Stimulated activated CD4-positive, alpha-beta T cell treated with anti-CD3 and anti-CD28 coated beads, Interleukin-4, amount 100 ng/mL, for 1 hour (primary cell): ENCODE data around the gene GALNT4.

Experiments used
- DNase-seq: peaks from one replicate; pipeline ENCODE4 v3.0.0-alpha.2; 2020

GALNT4 gene

GRCh38 chr12:89528434-89528833 lies 3.8 kb upstream of the GALNT4 start:
- no peak for DNase-seq

DNA sequence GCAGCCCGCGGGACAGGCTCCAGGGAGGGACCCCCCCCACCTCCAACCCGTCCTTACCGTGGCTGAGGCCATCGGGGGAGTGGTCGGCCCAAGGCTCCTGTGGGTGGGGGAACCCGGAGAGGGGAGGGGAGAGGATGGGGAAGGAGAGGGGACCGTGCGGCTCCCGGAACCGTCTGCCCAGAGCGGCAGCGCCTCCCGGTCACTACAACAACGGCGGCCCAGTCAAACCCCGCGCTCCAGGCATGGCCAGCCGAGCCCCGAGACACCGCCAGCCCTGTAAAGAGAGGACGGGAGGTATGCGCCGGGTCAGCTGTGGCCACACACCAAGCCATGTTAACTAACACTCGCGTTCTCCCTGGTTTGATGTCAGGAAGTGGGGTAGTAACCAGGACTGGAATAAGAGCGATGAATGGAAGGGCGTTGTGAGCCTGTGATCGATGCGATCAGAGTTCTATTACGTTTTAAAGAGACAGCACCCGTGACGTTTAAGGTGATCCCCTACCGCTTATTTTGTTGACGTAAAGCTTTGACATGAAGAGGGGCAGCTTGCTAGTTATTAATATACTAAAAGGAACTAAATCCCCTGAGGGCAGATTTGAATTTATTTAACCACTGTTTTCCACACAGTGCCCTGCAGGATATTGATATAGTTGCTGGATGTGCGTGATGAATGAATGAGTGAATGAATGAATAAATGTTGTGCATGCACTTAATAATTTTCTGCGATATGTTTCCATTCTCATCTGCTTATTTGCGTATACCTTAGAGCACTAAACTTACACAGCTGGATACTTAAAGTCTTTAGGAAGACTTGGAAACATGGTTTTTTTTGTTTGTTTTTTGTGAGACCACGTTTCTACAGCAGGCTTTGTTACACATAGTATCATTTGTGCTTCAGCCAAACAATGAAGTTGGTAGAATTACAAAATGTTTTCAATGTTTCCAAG lies 1.5 kb upstream of the GALNT4 start, which contains the start of gene POC1B:
Gene POC1B (minus strand): TSS at position 224 of the 947 bp plus-strand sequence. CDS start 152 bp downstream, at position 72.
- DNase-seq: peak; percentile 74

- DNase-seq: peak; percentile 54
Measured at GRCh38 chr12:89525305-89525823, 768 bp upstream of the GALNT4 start.

DNA sequence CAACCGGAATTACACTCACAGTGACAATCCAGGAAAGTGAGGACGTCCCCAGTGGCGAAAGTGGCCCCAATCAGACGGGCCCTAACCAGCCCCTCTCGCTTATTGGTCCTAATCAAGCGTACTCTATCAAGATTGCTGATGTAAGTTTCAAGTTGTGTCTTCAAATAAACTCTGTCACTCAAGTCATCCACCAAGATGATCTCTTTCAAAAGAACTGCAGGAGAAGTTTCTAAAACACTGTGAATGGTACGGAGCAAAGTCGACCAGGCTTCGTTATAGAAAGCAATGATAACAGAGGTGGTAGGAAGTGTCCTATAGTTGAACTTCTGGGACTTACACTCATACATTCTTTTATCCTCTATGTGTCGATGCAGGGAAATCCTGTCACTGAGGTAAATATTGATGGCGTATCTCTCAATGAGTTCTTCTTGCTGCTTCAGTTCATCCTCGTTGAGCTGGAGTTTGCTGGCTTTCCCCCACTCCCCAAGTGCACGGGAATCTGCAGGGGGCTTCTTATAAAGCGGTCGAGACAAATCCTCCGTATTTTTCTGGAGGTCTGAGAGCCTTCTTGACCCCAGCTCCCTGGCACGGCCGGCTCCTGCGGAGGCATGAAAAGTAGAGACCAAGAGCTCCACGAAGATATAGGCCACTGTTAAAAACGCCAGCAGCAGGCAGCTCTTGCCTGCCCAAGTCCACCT lies 604 bp downstream of the GALNT4 start:
- no peak for DNase-seq

GRCh38 chr12:89523393-89523792 lies 1.2 kb downstream of the GALNT4 start:
- no peak for DNase-seq

DNA sequence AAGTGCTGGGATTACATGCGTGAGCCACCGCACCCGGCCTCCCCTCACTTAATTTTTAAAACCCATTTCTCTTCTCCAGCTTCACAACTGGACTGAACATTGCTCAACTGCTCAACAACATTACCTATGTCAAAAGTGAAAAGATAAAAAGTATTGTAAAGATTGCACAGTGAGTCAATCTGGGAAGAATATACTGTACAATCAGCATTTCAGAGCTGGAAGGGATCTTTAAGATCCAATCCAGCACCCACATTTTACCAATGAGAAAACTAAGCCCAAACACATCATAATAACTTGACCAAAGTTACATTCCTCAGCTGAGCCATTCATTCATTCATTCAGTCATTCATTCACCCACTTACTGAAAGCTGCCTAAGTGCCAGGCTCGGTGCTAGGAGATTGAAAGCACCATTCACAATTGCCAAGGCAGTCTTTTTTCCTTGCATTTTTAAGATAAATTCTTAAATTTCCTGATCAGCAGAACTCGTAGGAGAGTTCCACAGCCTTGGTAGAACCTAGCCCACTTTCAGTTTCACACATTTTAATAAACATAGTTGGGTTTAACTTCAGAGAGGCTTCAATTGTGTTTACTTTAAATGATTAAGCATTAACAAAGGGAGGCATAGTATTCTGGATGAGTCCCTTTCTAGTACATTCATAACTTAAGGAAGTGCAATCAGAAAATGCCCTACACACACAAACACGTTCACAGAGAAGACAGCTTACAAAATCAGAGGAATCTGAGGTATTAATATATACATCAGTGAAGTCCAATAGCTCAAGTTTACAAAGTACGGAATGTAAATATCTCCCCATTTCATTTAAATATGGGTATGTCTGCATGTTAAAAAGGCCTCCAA lies 3.0 kb downstream of the GALNT4 start:
- no peak for DNase-seq

- no peak for DNase-seq
Measured at GRCh38 chr12:89517720-89518119, 6.9 kb downstream of the GALNT4 start.

DNA sequence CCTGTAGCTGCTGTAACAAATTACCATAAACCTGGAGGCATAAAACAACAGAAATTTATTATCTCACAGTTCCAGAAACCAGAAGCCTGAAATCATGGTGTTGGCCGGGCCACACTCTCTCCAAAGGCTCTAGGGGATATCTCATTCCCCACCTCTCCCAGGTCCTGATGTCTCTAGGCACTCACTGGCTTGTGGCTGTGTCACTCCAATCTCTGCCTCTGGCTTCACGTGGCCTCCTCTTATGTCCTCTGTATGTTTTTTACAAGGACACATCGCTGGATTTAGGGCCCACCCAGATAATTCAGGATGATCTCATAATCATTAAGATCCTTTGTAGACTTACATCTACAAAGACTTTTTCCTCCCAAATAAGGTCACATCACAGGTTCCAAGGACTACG lies 8.0 kb downstream of the GALNT4 start:
- DNase-seq: no peak

DNA sequence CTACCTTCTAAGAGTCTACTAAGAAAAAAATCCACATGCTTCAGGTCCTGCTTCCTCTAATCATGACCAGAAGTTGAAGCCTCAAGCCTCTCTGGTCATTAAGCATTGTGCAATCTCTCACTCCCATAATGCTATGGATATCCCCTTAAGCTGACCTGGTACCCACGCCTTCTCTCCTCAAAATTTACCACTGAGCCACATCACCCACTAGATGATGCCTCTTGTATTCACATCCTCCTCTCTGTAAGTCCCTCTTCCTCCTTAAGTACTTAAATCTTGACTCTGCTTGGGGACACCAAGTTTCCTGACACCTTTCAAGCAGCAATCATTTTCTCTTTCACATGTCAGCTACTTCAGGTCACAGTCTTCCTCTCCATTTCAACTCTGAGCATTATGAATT lies 9.8 kb downstream of the GALNT4 start:
- DNase-seq: no peak

DNA sequence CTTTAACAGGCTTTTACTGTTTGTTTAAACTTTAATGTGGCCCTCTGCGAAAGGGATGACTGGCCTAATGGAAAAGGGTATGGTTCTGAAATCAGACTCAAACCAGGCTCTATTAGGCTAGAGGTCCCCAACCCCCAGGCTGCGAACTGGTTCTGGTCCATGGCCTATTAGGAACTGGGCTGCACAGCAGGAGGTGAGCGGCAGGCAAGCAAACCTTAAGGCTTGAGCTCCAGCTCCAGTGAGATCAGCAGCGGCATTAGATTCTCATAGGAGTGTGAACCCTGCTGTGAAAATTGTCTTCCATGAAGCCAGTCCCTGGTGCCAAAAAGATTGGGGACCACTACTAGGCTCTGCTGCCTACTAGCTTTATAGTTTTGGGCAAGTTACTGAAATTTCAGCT lies 11.1 kb downstream of the GALNT4 start:
- DNase-seq: no peak

GRCh38 chr12:89507015-89507824 lies 17.4 kb downstream of the GALNT4 start:
- no peak for DNase-seq

DNA sequence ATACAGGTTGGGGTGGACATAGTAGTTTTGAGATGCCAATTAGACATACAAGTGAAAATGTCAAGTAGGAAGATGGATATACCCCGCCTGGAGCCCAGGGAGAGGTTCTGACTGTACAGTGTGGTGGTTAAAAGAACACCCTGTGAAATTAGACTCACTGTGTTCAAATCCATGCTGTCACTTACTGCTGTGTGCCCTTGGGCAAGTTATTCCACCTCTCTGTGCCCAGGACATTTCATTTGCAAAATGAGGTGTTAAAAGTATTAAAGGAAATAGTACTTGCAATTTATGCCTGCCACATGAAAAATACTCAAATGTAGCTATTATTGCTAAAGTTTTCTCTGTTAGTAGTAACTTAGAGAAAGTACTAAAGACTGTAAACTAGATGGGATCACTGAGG lies 18.5 kb downstream of the GALNT4 start:
- DNase-seq: no peak

- no peak for DNase-seq
Measured at GRCh38 chr12:89504560-89505346, 19.8 kb downstream of the GALNT4 start.

GRCh38 chr12:89501793-89502192 lies 22.8 kb downstream of the GALNT4 start:
- DNase-seq: no peak

DNA sequence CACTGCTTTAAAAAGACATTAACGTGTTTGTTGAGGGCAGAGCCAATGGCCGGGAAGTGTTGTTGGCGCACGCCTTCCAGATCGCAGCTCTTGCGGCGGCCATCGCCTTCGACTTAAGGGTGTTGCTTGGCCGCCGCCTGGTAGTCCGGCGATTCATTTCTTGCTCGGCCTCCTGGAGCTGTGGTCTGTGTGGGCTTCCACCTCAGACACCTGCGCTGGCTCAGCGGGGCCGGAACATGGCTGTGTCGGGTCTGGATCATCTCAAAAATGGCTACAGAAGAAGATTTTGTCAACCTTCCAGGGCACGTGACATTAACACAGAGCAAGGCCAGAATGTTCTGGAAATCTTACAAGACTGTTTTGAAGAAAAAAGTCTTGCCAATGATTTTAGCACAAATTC lies 24.7 kb downstream of the GALNT4 start:
- DNase-seq: no peak

GRCh38 chr12:89497467-89497866 lies 27.1 kb downstream of the GALNT4 start:
- no peak for DNase-seq

- no peak for DNase-seq
Measured at GRCh38 chr12:89497005-89497404, 27.6 kb downstream of the GALNT4 start.

DNA sequence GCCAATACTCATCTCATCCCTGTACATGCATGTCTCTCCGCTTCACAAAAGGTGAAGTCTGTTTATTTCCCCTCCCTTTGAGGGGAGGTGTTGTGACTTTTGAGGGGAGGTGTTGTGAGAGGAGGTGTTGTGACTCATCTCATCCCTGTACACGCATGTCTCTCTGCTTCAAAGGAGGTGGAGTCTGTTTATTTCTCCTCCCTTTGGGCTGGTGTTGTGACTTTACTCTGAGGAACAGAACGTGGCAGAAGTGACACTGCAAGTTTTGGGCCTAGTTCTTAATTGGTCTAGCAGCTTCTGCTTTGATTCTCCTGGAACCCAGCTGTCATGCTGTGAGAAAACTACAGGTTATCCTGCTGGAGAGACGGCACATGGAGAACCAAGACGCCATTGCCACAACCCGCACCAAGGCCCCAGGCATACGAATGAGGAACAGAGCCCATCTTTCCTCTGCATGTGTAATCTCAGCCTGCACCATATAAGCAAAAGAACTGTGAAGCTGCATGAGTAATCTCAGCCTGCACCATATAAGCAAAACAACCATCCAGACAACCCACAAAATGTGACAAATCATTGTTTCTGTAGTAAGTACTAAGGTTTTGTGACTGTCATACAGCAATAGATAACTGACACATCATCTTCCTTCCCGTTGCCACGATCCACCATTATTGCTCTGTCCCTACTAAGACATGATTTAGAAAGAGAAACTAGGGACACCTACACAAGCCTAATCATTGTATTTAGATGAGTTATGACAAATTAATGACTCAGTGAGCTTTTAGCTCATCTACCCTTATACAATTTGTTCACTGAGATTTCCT lies 30.0 kb downstream of the GALNT4 start:
- peak; percentile 31 for DNase-seq

DNA sequence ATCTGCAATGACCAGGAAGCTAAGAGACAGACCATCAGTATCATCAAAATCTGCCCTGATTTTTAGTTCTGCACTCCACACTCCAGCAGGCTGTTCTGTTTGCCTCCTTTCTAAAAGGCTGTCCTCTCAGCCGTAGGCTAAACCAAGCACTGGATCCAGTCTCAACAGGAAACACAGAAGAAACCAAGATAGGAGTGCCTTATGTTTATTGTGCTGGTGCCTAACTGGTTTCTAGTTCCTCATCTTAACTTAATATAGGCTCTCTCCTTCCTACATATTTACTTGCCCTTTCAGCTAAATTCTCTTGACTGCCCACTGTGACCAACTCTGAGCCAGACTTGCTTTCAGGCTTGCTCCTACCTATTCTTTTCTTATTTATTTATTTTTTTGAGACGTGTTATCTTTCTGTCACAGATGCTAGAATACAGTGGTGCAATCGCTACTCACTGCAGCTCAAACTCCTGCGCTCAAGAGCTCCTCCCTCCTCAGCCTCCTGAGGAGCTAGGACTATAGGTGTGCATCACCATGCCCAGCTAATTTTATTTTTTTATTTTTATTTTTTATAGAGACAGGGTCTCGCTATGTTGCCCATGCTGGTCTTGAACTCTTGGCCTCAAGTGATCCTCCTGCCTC lies 30.8 kb downstream of the GALNT4 start:
- no peak for DNase-seq

DNA sequence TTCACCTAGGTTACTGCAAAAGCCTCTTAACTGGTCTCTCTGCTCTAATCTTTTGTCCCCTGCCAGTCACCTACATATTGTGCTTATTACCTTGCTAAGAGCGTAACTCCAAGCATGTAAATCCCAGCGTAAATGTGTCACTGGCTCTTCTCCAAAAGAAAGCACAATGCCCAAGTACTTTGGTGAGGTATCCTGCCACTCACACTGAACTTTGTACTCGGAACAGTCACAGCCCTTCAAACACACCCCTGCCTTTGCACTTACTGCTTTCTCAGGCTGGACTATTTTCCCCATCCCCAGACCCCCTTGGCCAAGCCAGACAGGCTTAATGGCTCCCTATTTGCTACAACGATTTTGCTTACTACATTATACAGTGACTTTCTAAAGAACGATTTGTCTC lies 31.7 kb downstream of the GALNT4 start:
- no peak for DNase-seq
